Skeletal muscle tissue (tissue), 4 donors: Measurements from ENCODE around the gene CDH23. TPM values are rescaled to one million over a fixed set of nuclear protein-coding genes. Genes with fewer than 3 reads are reported as not detected.
A peak's percentile ranks its signal among the peaks of the same experiment; 100 is the strongest.

ENCODE experiments used
- H3K27ac ChIP-seq: one replicate; pipeline ENCODE4 v1.7.0; 2013; ENCODE audit warnings: mild to moderate bottlenecking, low read depth, low read length, inconsistent platforms
- H3K27me3 ChIP-seq, 3 donors: one replicate each; pipeline ENCODE4 v1.7.0; 2013; ENCODE audit warnings: low read length in 3 of 3; ENCODE audit not compliant: control insufficient read depth in 3 of 3, insufficient read depth in 3 of 3
- H3K36me3 ChIP-seq, 3 donors: one replicate each; pipeline ENCODE4 v1.7.0; 2013; ENCODE audit warnings: low read length in 3 of 3; ENCODE audit not compliant: control insufficient read depth in 3 of 3, insufficient read depth in 3 of 3
- H3K4me1 ChIP-seq, 3 donors: one replicate each; pipeline ENCODE4 v1.7.0; 2013; ENCODE audit warnings: low read length in 3 of 3, mild to moderate bottlenecking in 3 of 3; ENCODE audit not compliant: control insufficient read depth in 3 of 3, insufficient read depth in 3 of 3
- H3K4me3 ChIP-seq, 3 donors: one replicate each; pipeline ENCODE4 v1.7.0; 2013; ENCODE audit warnings: low read length in 3 of 3
- H3K9ac ChIP-seq, 3 donors: one replicate each; pipeline ENCODE4 v1.7.0; 2013; ENCODE audit warnings: low read length in 3 of 3, mild to moderate bottlenecking in 3 of 3, moderate library complexity in 2 of 3, low read depth in 1 of 3
- H3K9me3 ChIP-seq, 3 donors: one replicate each; pipeline ENCODE4 v1.7.0; 2013; ENCODE audit warnings: low read length in 3 of 3; ENCODE audit not compliant: control insufficient read depth in 3 of 3
- total RNA-seq: library from RNA; depleted of rRNA; stranded (reverse); fragments of >200 nt; gene quantifications from one replicate; pipeline ENCODE4 v1.2.3, GENCODE V29; 2014
- donor health status: Osteomylitis.

The CDH23 gene
- total RNA-seq, 1 donor from 2014 or later, result 3.7 TPM

- peak overlapping the region in 1 of 3 donors; percentile 21 for H3K9ac ChIP-seq
- no peaks in the 10 kb centered on the region for H3K27me3 ChIP-seq
- no peak overlapping the region for H3K4me3 ChIP-seq
- H3K9me3 ChIP-seq, result no peaks in the 10 kb centered on the region
- H3K27ac ChIP-seq, result no peak overlapping the region
- peaks cover 6 to 15% (median 10%) of the 10 kb centered on the region in 3 donors for H3K36me3 ChIP-seq
- H3K4me1 ChIP-seq, result peaks cover 70 to 73% (median 70%) of the 10 kb centered on the region in 3 donors
Observed at GRCh38 chr10:71761105-71761511, 364.4 kb downstream of the CDH23 start.

- Histone ChIP-seq H3K36me3 (peaks cover 6 to 15% (median 10%) of the 10 kb centered on the region in 3 donors), H3K27ac (no peak overlapping the region), H3K9ac (no peak overlapping the region), H3K4me3 (no peak overlapping the region), H3K4me1 (peaks cover 70 to 72% (median 70%) of the 10 kb centered on the region in 3 donors), H3K27me3 (no peaks in the 10 kb centered on the region), H3K9me3 (no peaks in the 10 kb centered on the region)
Observed at GRCh38 chr10:71761541-71762113, 364.9 kb downstream of the CDH23 start.

- Histone ChIP-seq H3K36me3 (peaks cover 6 to 15% (median 10%) of the 10 kb centered on the region in 3 donors), H3K27me3 (no peaks in the 10 kb centered on the region), H3K9ac (no peak overlapping the region), H3K4me3 (no peak overlapping the region), H3K9me3 (no peaks in the 10 kb centered on the region), H3K4me1 (peaks cover 70 to 72% (median 70%) of the 10 kb centered on the region in 3 donors), H3K27ac (no peak overlapping the region)
Observed at GRCh38 chr10:71762324-71762723, 365.6 kb downstream of the CDH23 start.

- H3K4me3 ChIP-seq, result no peak overlapping the region
- peaks cover 69 to 70% (median 70%) of the 10 kb centered on the region in 3 donors for H3K4me1 ChIP-seq
- H3K9ac ChIP-seq, result no peak overlapping the region
- H3K36me3 ChIP-seq, result peaks cover 6 to 9% (median 6%) of the 10 kb centered on the region in 3 donors
- H3K27me3 ChIP-seq, result no peaks in the 10 kb centered on the region
- no peak overlapping the region for H3K27ac ChIP-seq
- no peaks in the 10 kb centered on the region for H3K9me3 ChIP-seq
Observed at GRCh38 chr10:71763352-71764127, 366.8 kb downstream of the CDH23 start.

GRCh38 chr10:71765176-71765904 lies 368.6 kb downstream of the CDH23 start:
- H3K27ac ChIP-seq, result peak overlapping the region; percentile 47
- peaks cover 82 to 84% (median 82%) of the 10 kb centered on the region in 3 donors for H3K4me1 ChIP-seq
- H3K27me3 ChIP-seq, result no peaks in the 10 kb centered on the region
- peak overlapping the region in 1 of 3 donors; percentile 70 for H3K9ac ChIP-seq
- peak overlapping the region in 1 of 3 donors; percentile 13 for H3K4me3 ChIP-seq
- peaks cover 5 to 9% (median 6%) of the 10 kb centered on the region in 3 donors for H3K36me3 ChIP-seq
- H3K9me3 ChIP-seq, result no peaks in the 10 kb centered on the region

- peak overlapping the region in 1 of 3 donors; percentile 70 for H3K9ac ChIP-seq
- peaks cover 5 to 6% (median 6%) of the 10 kb centered on the region in 3 donors for H3K36me3 ChIP-seq
- H3K27me3 ChIP-seq, result no peaks in the 10 kb centered on the region
- H3K27ac ChIP-seq, result peak overlapping the region; percentile 80
- H3K9me3 ChIP-seq, result no peaks in the 10 kb centered on the region
- peaks cover 83 to 88% (median 85%) of the 10 kb centered on the region in 3 donors for H3K4me1 ChIP-seq
- H3K4me3 ChIP-seq, result no peak overlapping the region
Observed at GRCh38 chr10:71765906-71766716, 369.4 kb downstream of the CDH23 start.

GRCh38 chr10:71766717-71767419 lies 370.1 kb downstream of the CDH23 start:
- Histone ChIP-seq H3K9me3 (no peaks in the 10 kb centered on the region), H3K27ac (peak overlapping the region; percentile 80), H3K4me1 (peaks cover 83 to 88% (median 85%) of the 10 kb centered on the region in 3 donors), H3K36me3 (peaks cover 0 to 2% (median 0%) of the 10 kb centered on the region in 3 donors), H3K27me3 (no peaks in the 10 kb centered on the region), H3K4me3 (no peak overlapping the region), H3K9ac (peak overlapping the region in 2 of 3 donors; percentile 23 to 57)

- Histone ChIP-seq H3K36me3 (peaks cover 0 to 2% (median 0%) of the 10 kb centered on the region in 3 donors), H3K9me3 (no peaks in the 10 kb centered on the region), H3K27me3 (no peaks in the 10 kb centered on the region), H3K27ac (peak overlapping the region; percentile 80), H3K4me1 (peaks cover 83 to 88% (median 85%) of the 10 kb centered on the region in 3 donors), H3K4me3 (peak overlapping the region in 1 of 3 donors; percentile 13), H3K9ac (peak overlapping the region in 1 of 3 donors; percentile 57)
Observed at GRCh38 chr10:71767420-71768035, 370.8 kb downstream of the CDH23 start.
